Measurements from ENCODE around the gene ABCC1. TPM values are rescaled to one million over a fixed set of nuclear protein-coding genes. Genes with fewer than 3 reads are reported as not detected.
"Not testable (repeated sequence)": the region's sequence is repeated elsewhere in the genome, so short reads cannot be mapped to it uniquely, and the experiment has no call there.

Gene ABCC1
- polyA plus RNA-seq, 1 experiment = 69.7 TPM

GRCh38 chr16:16149710-16150116 lies 200.3 kb downstream of the ABCC1 start:
- Histone ChIP-seq H3K27ac (ENCODE audit: low read depth, low read length) (peak overlapping the region; percentile 52), H3K4me3 (ENCODE audit: low read depth, low read length) (no peak overlapping the region), H3K9me3 (ENCODE audit: control insufficient read depth, insufficient read depth, low read length) (no peaks in the 10 kb centered on the region; the same call in 1 of the 2 replicates), H3K27me3 (ENCODE audit: control insufficient read depth, insufficient read depth, low read length) (no peaks in the 10 kb centered on the region)
- DNase-seq (ENCODE audit: low read depth, low spot score) = no peak
- CTCF ChIA-PET = interaction anchor here (0.6 kb wide), 2 partner anchors 22 kb away, joined by 3 read pairs; no protein-coding TSS in a partner anchor
- POLR2A ChIA-PET = interaction anchor here (0.5 to 0.6 kb wide), 2 partner anchors 123 to 328 kb away, joined by 4 to 6 read pairs; no protein-coding TSS in a partner anchor
- TF ChIP-seq, protein P1, sequence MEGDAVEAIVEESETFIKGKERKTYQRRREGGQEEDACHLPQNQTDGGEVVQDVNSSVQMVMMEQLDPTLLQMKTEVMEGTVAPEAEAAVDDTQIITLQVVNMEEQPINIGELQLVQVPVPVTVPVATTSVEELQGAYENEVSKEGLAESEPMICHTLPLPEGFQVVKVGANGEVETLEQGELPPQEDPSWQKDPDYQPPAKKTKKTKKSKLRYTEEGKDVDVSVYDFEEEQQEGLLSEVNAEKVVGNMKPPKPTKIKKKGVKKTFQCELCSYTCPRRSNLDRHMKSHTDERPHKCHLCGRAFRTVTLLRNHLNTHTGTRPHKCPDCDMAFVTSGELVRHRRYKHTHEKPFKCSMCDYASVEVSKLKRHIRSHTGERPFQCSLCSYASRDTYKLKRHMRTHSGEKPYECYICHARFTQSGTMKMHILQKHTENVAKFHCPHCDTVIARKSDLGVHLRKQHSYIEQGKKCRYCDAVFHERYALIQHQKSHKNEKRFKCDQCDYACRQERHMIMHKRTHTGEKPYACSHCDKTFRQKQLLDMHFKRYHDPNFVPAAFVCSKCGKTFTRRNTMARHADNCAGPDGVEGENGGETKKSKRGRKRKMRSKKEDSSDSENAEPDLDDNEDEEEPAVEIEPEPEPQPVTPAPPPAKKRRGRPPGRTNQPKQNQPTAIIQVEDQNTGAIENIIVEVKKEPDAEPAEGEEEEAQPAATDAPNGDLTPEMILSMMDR (IDR thresholded peaks at IDR 0.05; ENCODE audit: low read depth, low read length) = no peak

DNA sequence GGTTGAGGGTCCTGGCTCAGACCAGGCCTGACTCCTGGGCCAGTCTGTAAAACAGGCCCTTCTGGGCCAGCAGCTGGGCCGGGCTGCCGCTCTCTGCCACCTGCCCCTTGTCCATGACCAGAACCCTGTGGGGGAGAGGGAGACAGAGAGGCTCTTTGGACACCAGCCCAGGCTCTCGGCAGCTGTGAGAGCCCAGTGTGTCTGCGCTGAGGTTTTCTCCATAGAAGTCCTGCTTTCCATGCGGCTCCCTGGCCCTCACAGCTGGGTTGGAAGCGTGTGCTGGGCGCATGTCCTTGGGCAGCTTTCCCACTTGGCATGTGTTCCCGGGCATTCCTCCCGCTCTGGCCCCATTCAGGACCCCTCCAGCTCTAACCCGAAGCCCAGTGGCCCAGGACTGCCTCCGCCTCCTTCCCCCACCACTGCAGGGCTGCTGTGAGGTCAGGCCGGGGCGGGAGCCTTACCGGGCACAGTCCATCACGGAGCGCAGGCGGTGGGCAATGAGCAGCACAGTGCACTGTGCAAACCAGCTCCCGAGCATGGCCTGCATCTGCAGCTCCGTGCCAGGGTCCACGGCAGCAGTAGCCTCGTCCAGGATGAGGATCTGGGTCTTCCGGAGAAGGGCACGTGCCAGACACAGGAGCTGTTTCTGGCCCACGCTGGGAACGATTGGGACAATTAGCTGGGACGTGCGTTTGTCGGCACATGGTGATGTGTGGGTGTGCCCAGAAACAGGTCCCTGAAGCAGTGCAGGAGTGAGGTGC lies 200.9 kb downstream of the ABCC1 start:
- POLR2A ChIA-PET = interaction anchor here (0.5 to 0.6 kb wide), 2 partner anchors 124 to 329 kb away, joined by 4 to 6 read pairs; no protein-coding TSS in a partner anchor
- TF ChIP-seq, protein P1 (IDR thresholded peaks at IDR 0.05; ENCODE audit: low read depth, low read length) = no peak
- DNase-seq (ENCODE audit: low read depth, low spot score) = peak; percentile 73
- Histone ChIP-seq H3K9me3 (ENCODE audit: control insufficient read depth, insufficient read depth, low read length) (no peaks in the 10 kb centered on the region; the same call in 1 of the 2 replicates), H3K4me3 (ENCODE audit: low read depth, low read length) (no peak overlapping the region; the same call in 1 of the 2 replicates), H3K27me3 (ENCODE audit: control insufficient read depth, insufficient read depth, low read length) (peaks cover 5% of the 10 kb centered on the region), H3K27ac (ENCODE audit: low read depth, low read length) (peak overlapping the region; percentile 61)
- CTCF ChIA-PET = interaction anchor here (0.6 kb wide), 1 partner anchor 22 kb away, joined by 3 read pairs; no protein-coding TSS in a partner anchor

GRCh38 chr16:16150878-16151152 lies 201.4 kb downstream of the ABCC1 start:
- ChIA-PET POLR2A (no interaction called here), CTCF (no interaction called here)
- Histone ChIP-seq H3K4me3 (ENCODE audit: low read depth, low read length) (no peak overlapping the region), H3K9me3 (ENCODE audit: control insufficient read depth, insufficient read depth, low read length) (no peaks in the 10 kb centered on the region; the same call in 1 of the 2 replicates), H3K27me3 (ENCODE audit: control insufficient read depth, insufficient read depth, low read length) (peaks cover 5% of the 10 kb centered on the region), H3K27ac (ENCODE audit: low read depth, low read length) (no peak overlapping the region)
- DNase-seq (ENCODE audit: low read depth, low spot score) = no peak
- TF ChIP-seq, protein P1 (IDR thresholded peaks at IDR 0.05; ENCODE audit: low read depth, low read length) = no peak

- H3K27me3 ChIP-seq (ENCODE audit: control insufficient read depth, insufficient read depth, low read length) = peaks cover 5% of the 10 kb centered on the region
- CTCF ChIA-PET = no interaction called here
- DNase-seq (ENCODE audit: low read depth, low spot score) = no peak
- TF ChIP-seq, protein P1 (IDR thresholded peaks at IDR 0.05; ENCODE audit: low read depth, low read length) = no peak
- POLR2A ChIA-PET = interaction anchor here (0.6 kb wide), 1 partner anchor 258 kb away, joined by 3 read pairs; no protein-coding TSS in a partner anchor
- H3K27ac ChIP-seq (ENCODE audit: low read depth, low read length) = no peak overlapping the region
- H3K9me3 ChIP-seq (ENCODE audit: control insufficient read depth, insufficient read depth, low read length) = no peaks in the 10 kb centered on the region; the same call in 1 of the 2 replicates
- H3K4me3 ChIP-seq (ENCODE audit: low read depth, low read length) = no peak overlapping the region
These were observed 201.9 kb downstream of the ABCC1 start for GRCh38 chr16:16151315-16151714.

GRCh38 chr16:16153000-16153399 lies 203.6 kb downstream of the ABCC1 start:
- CTCF ChIA-PET; H3K27ac ChIP-seq (ENCODE audit: low read depth, low read length); H3K9me3 ChIP-seq (ENCODE audit: control insufficient read depth, insufficient read depth, low read length); POLR2A ChIA-PET; H3K27me3 ChIP-seq (ENCODE audit: control insufficient read depth, insufficient read depth, low read length); DNase-seq (ENCODE audit: low read depth, low spot score); H3K4me3 ChIP-seq (ENCODE audit: low read depth, low read length): not testable (repeated sequence)

Measured in AG04450 (cell line).